Thyroid gland (tissue), 4 donors: ENCODE data around the gene SULT1B1.

ENCODE experiments used
- POLR2A ChIP-seq, 2 donors: fragments of 450-650 bp; IDR thresholded peaks; one replicate each; pipeline ENCODE4 v1.6.1; 2017; ENCODE audit warnings: antibody characterized with exemption in 2 of 2, mild to moderate bottlenecking in 2 of 2, moderate library complexity in 1 of 2
- TF ChIP-seq, protein P1 (sequence below), 6 experiments: fragments of 200-600 bp in 3 of 6; fragments of 450-650 bp in 3 of 6; sonication (generic) in 3 of 6; IDR thresholded peaks; one replicate each; pipeline ENCODE4 v1.5.1; 2016 to 2019; ENCODE audit warnings: antibody characterized with exemption in 6 of 6, mild to moderate bottlenecking in 2 of 6, inconsistent platforms in 1 of 6, moderate library complexity in 1 of 6

DNA sequence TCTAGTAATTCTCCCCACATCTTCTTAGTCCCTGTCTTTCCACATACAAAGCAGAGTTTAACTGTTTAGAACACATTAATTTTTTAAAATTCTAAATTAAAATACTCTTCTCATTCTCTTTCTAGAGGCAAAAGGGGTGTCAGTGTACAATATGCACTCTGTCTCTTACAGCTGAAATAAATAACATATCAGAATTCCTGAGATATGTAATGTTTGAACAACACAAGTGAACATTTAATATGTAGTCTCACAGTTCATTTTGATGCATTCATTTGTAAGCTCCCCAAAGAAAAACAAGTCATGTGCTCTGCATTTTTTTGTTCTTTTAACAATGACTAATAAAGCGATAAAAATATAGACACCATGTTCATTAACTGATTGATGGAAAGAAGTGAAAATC, 19.7 kb upstream of the SULT1B1 start:
- TF ChIP-seq, protein P1, sequence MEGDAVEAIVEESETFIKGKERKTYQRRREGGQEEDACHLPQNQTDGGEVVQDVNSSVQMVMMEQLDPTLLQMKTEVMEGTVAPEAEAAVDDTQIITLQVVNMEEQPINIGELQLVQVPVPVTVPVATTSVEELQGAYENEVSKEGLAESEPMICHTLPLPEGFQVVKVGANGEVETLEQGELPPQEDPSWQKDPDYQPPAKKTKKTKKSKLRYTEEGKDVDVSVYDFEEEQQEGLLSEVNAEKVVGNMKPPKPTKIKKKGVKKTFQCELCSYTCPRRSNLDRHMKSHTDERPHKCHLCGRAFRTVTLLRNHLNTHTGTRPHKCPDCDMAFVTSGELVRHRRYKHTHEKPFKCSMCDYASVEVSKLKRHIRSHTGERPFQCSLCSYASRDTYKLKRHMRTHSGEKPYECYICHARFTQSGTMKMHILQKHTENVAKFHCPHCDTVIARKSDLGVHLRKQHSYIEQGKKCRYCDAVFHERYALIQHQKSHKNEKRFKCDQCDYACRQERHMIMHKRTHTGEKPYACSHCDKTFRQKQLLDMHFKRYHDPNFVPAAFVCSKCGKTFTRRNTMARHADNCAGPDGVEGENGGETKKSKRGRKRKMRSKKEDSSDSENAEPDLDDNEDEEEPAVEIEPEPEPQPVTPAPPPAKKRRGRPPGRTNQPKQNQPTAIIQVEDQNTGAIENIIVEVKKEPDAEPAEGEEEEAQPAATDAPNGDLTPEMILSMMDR (IDR thresholded peaks at IDR 0.05), result no peak
- TF ChIP-seq POLR2A (IDR thresholded peaks at IDR 0.05), result no peak
